Heart right ventricle (tissue), 16 donors: ENCODE results near the gene RGS7BP. TPM values are rescaled to one million over a fixed set of nuclear protein-coding genes. Genes with fewer than 3 reads are reported as not detected.

Experiments used
- ATAC-seq, 8 donors: fragments of 200-7000 bp; cut with Tn5 transposase; one replicate each; pipeline ENCODE4 v1.9.1; 2020; ENCODE audit warnings: mild to moderate bottlenecking in 8 of 8, moderate library complexity in 8 of 8, moderate number of reproducible peaks in 1 of 8
- DNase-seq, 2 donors: peaks; one replicate each; pipeline ENCODE4 v3.0.0-alpha.2; 2020
- H3K27ac ChIP-seq, 10 donors: fragments of 200-600 bp; sonication (generic) in 2 of 10; one replicate each; pipeline versions ENCODE4 v1.5.0 to v1.8.0; 2020 to 2022; ENCODE audit warnings: mild to moderate bottlenecking in 3 of 10
- H3K27me3 ChIP-seq, 7 donors: fragments of 200-600 bp; one replicate each; pipeline ENCODE4 v1.8.0; 2021 to 2022; ENCODE audit warnings: mild to moderate bottlenecking in 2 of 7
- H3K36me3 ChIP-seq, 9 donors: fragments of 200-600 bp; sonication (generic) in 1 of 9; one replicate each; pipeline versions ENCODE4 v1.5.0 to v1.8.0; 2020 to 2022; ENCODE audit warnings: mild to moderate bottlenecking in 2 of 9
- H3K4me1 ChIP-seq, 9 donors: fragments of 200-600 bp; sonication (generic) in 1 of 9; one replicate each; pipeline versions ENCODE4 v1.5.0 to v1.8.0; 2020 to 2022; ENCODE audit warnings: mild to moderate bottlenecking in 4 of 9
- H3K4me3 ChIP-seq, 10 donors: fragments of 200-600 bp; sonication (generic) in 2 of 10; one replicate each; pipeline versions ENCODE4 v1.5.0 to v1.8.0; 2020 to 2022; ENCODE audit warnings: mild to moderate bottlenecking in 7 of 10, moderate library complexity in 2 of 10
- H3K9me3 ChIP-seq, 11 donors: fragments of 200-600 bp in 10 of 11; sonication (generic) in 2 of 11; one replicate each; pipeline versions ENCODE4 v1.5.0 to v1.8.0; 2013 to 2022; ENCODE audit warnings: mild to moderate bottlenecking in 2 of 11, control low read depth in 1 of 11, moderate library complexity in 1 of 11
- WGBS, 2 donors: extraction: QIAGEN DNeasy Blood & Tissue Kit; methylation state at CpG; one replicate each; pipeline ENCODE4 v1.1.7; 2013; ENCODE audit warnings: inconsistent platforms in 1 of 2; 5-methylcytosine and 5-hydroxymethylcytosine counted together
- intact Hi-C, 10 donors: fragments of 100-400 bp; cut with DNase I; formaldehyde crosslinking; loops; one replicate each; pipeline versions ENCODE4 v1.11.1 to v1.14.2; 2022
- polyA plus RNA-seq, 2 donors: library from polyadenylated mRNA; stranded (reverse); fragments of 200-250 nt; gene quantifications; one replicate each; pipeline ENCODE4 v1.2.3, GENCODE V29; 2013
- total RNA-seq, 10 donors: library from RNA; stranded (reverse); fragmentation: NEBNext Ultra II Directional in 3 of 10; extraction: Animal tissue kit (Norgen Biotek cat#: 25700) in 3 of 10; gene quantifications; one replicate each; pipeline versions ENCODE4 v1.2.1 to v1.2.4, GENCODE V29; 2021 to 2023
- TF ChIP-seq, protein P1 (sequence below), 9 donors: fragments of 200-600 bp; sonication (generic) in 2 of 9; IDR thresholded peaks; one replicate each; pipeline versions ENCODE4 v1.5.0 to v1.8.0; 2021 to 2022; ENCODE audit warnings: antibody characterized with exemption in 9 of 9, mild to moderate bottlenecking in 5 of 9, moderate library complexity in 1 of 9
- donor health status: Arrhythmogenic right ventricular cardiomyopathy.
- donor health status: ischemic (EF 13 %, LVEDD 7.1; RV severe dilation, severe dysfunction).
- donor health status: healthy with polysubstance abuse.
- donor health status: DM: no; HTN: yes; CAD: no.
- donor health status: DM: no; HTN: no; CAD: no.
- donor health status: ischemic (EF 25% LVEDD 6.9; RV normal size, moderate dysfunction).
- donor health status: ischemic (EF 25% LVEDD 5.7; RV mildly dilated, moderate dysfunction).
- donor health status: healthy.
- donor health status: DM: yes; HTN: yes; CAD: no.
- donor health status: Ischemic cardiomyopathy.
- donor health status: ischemic (EF 35%, LVEDD 5.7; RV mildly dilated, moderate dysfunction).
- donor health status: nonischemic (EF 11% LVEDD 7.7; RV severe dilation, severe dysfunction).
- donor health status: DM: yes; HTN: yes; CAD: no.
- donor health status: PGD.
- donor health status: ischemic (EF 29% LVEDD 5.4; RV normal size, mild dysfunction).
- donor health status: nonischemic (EF 23%, LVEDD 6.1; RV moderate dilation, normal function).

RGS7BP gene
- total and polyA plus RNA-seq, 12 donors = 0.07 to 3.1 (median 1.5) TPM

DNA sequence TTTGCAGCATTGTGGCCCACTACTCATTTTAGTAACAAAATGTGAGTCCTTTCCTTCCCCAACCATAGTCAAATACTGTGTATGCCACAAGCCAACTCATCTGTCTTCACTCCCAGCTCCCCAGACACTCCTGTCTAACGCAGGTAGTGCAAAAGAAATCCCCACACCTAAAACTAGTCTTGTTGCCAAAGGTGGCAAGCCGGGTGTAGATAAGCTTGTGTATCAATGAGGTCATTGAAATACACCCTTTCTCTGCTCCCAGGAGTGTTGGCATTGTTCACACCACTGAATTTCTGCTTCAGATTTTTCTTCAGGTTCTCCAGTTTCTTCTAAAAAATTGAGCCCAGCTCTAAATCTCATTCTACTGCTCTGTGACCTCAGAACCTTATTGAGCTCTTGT is 19.7 kb upstream of the RGS7BP start:
- WGBS, 2 donors = 52 to 53% methylated on average over 2 of the region's 2 CpGs
- intact Hi-C loops = no loop called here

DNA sequence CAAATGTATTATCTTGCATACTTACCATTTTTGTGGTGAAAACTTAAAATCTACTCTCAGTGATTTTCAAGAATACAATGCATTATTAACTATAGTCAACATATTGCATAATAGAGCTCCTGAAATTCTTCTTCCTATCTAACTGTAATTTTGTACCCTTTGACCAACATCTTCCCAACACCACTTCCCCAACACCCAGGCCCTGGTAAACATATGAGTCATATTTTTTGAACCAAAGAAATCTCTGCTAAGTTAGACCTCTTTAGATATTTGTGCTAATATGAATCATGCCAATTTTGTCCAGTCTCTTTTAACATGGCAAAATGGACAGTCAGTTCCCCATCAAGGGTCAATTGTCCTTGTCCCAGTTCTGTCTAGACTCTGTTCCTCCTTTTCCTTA is 18.5 kb upstream of the RGS7BP start:
- peaks cover 0 to 9% (median 0%) of the 10 kb centered on the region in 7 donors for H3K27me3 ChIP-seq
- no peak overlapping the region for H3K27ac ChIP-seq
- no peak overlapping the region for H3K4me3 ChIP-seq
- ATAC-seq = no peak
- TF ChIP-seq, protein P1, sequence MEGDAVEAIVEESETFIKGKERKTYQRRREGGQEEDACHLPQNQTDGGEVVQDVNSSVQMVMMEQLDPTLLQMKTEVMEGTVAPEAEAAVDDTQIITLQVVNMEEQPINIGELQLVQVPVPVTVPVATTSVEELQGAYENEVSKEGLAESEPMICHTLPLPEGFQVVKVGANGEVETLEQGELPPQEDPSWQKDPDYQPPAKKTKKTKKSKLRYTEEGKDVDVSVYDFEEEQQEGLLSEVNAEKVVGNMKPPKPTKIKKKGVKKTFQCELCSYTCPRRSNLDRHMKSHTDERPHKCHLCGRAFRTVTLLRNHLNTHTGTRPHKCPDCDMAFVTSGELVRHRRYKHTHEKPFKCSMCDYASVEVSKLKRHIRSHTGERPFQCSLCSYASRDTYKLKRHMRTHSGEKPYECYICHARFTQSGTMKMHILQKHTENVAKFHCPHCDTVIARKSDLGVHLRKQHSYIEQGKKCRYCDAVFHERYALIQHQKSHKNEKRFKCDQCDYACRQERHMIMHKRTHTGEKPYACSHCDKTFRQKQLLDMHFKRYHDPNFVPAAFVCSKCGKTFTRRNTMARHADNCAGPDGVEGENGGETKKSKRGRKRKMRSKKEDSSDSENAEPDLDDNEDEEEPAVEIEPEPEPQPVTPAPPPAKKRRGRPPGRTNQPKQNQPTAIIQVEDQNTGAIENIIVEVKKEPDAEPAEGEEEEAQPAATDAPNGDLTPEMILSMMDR (IDR thresholded peaks at IDR 0.05) = no peak
- peaks cover 0 to 24% (median 0%) of the 10 kb centered on the region in 11 donors for H3K9me3 ChIP-seq
- H3K4me1 ChIP-seq = no peaks in the 10 kb centered on the region
- no peaks in the 10 kb centered on the region for H3K36me3 ChIP-seq
- intact Hi-C loops = no loop called here
- no peak for DNase-seq

More for the DNA sequence above, 19.7 kb upstream of the RGS7BP start:
- Histone ChIP-seq H3K27me3 (peaks cover 0 to 7% (median 0%) of the 10 kb centered on the region in 7 donors), H3K36me3 (no peaks in the 10 kb centered on the region), H3K27ac (no peak overlapping the region), H3K9me3 (peaks cover 0 to 29% (median 0%) of the 10 kb centered on the region in 11 donors), H3K4me1 (no peaks in the 10 kb centered on the region), H3K4me3 (no peak overlapping the region)
- no peak for ATAC-seq
- TF ChIP-seq, protein P1 (IDR thresholded peaks at IDR 0.05) = no peak
- DNase-seq = no peak

DNA sequence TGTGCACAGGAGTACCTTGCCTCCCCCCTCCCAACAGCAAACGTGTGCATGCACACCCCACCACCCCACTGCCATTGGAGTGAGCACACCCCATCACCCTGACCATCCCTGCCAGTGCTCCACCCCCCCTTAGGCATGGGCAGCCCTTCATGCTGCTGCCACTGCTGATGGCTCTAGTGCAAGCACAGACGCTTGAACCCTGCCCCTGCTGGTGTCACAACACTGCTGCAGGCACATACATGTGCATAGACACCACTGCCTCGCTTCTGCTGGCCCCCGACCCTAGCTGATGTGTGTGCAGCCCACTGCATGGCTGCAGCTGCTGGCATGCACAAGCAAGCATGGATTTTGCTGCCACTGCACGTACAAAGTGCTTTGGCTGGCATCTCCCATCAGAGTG is 16.0 kb upstream of the RGS7BP start:
- H3K4me1 ChIP-seq = no peaks in the 10 kb centered on the region
- H3K9me3 ChIP-seq = peaks cover 0 to 8% (median 0%) of the 10 kb centered on the region in 11 donors
- H3K27ac ChIP-seq = no peak overlapping the region
- H3K4me3 ChIP-seq = no peak overlapping the region
- no peak for DNase-seq
- intact Hi-C loops = no loop called here
- TF ChIP-seq, protein P1 (IDR thresholded peaks at IDR 0.05) = no peak
- ATAC-seq = no peak
- peaks cover 0 to 12% (median 0%) of the 10 kb centered on the region in 7 donors for H3K27me3 ChIP-seq
- 42 to 58% methylated on average over 5 of the region's 5 CpGs for WGBS, 2 donors
- no peaks in the 10 kb centered on the region for H3K36me3 ChIP-seq

DNA sequence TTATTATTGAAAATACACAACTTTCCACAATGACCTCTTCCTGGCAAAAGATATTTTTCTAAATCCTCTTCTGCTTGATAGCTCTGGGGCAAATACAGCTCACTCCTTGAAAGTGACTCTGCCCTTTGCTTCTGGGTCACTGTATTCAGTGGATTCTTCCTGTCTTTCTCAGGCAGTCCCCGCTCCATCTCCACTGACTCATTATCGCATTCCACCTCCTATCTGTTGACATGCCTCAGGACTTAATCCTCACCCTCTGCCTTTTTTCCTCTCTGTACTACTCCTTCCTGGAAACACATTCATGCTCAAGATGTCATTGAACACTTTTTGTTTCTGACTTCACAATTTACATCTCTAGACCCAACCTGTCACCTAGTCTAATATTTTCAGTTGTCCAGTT is 8.4 kb upstream of the RGS7BP start:
- no peak for DNase-seq
- Histone ChIP-seq H3K4me3 (no peak overlapping the region), H3K4me1 (peaks cover 0 to 3% (median 0%) of the 10 kb centered on the region in 9 donors), H3K27me3 (peaks cover 0 to 2% (median 0%) of the 10 kb centered on the region in 7 donors), H3K36me3 (no peaks in the 10 kb centered on the region), H3K9me3 (no peaks in the 10 kb centered on the region), H3K27ac (no peak overlapping the region)
- ATAC-seq = no peak
- intact Hi-C loops = no loop called here
- TF ChIP-seq, protein P1 (IDR thresholded peaks at IDR 0.05) = no peak
- 16 to 32% methylated on average over 2 of the region's 2 CpGs for WGBS, 2 donors
